GM15510 (cell line): ENCODE data around the gene SMARCB1.

Source experiments
- POLR2A ChIP-seq: IDR thresholded peaks from 3 replicates; pipeline ENCODE4 v1.6.1; 2011; ENCODE audit warnings: borderline replicate concordance; ENCODE audit not compliant: insufficient read length; ENCODE audit errors: extremely low read depth

The SMARCB1 gene

DNA sequence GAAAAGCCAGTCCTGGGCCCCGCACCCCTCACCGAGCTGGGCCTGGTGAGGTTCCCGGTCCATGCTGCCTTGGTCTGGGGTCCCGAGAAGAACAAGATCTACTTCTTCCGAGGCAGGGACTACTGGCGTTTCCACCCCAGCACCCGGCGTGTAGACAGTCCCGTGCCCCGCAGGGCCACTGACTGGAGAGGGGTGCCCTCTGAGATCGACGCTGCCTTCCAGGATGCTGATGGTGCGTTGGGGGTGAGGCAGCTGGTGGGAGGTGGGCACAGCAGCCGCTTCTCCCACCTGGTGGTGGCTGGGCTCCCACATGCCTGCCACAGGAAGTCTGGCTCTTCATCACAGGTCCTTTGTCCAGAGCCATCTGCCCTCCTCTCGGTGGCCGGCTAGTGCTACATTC is 4.5 kb upstream of the SMARCB1 start:
- TF ChIP-seq POLR2A = no peak

DNA sequence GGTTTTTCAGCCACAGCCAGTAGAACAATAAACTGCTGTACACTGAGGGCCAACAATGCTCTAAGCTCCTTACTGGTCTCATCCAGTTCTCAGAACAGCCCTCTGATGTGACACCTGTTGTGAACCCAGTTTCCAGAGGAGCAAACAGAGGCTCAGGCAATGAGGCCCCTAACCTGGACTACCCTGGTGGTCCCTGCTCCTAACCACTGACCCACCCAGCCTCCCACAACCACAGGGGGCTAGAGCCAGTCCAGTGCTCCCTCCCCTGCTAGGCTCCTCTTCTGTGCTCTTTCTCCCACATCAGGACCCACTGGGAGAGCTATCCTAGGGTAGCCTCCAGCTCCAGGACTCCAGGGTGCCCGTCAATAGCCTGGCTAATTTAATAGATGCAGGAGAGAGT is 4.1 kb upstream of the SMARCB1 start:
- TF ChIP-seq POLR2A = no peak

DNA sequence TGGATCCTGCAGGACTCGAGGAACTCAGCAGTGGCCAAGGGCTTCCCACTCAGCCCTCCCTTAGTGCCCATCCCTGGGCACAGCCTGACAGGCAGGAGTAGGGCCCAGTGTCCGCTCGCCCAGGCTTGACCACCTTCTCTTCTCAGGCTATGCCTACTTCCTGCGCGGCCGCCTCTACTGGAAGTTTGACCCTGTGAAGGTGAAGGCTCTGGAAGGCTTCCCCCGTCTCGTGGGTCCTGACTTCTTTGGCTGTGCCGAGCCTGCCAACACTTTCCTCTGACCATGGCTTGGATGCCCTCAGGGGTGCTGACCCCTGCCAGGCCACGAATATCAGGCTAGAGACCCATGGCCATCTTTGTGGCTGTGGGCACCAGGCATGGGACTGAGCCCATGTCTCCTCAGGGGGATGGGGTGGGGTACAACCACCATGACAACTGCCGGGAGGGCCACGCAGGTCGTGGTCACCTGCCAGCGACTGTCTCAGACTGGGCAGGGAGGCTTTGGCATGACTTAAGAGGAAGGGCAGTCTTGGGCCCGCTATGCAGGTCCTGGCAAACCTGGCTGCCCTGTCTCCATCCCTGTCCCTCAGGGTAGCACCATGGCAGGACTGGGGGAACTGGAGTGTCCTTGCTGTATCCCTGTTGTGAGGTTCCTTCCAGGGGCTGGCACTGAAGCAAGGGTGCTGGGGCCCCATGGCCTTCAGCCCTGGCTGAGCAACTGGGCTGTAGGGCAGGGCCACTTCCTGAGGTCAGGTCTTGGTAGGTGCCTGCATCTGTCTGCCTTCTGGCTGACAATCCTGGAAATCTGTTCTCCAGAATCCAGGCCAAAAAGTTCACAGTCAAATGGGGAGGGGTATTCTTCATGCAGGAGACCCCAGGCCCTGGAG is 3.3 kb upstream of the SMARCB1 start:
- TF ChIP-seq POLR2A = no peak

DNA sequence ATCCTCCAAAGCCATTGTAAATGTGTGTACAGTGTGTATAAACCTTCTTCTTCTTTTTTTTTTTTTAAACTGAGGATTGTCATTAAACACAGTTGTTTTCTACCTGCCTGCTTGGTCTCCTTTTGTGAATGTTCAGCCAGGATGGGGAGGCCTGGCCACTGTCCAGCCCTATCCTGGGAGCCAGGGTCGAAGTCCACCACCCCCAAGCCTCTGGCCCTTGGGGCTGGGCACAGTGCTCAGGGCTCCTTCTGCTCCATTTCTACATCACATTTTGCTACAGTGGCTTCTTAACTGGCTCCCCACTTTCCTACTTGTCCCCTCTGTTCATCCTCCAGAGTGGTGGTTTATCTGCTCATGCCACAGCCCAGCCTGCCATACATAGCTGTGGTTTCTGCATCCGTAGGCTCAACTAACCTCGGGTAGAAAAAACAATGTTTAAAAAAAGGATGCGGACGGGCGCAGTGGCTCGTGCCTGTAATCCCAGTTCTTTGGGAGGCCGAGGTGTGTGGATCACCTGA is 2.5 kb upstream of the SMARCB1 start:
- TF ChIP-seq POLR2A = no peak

DNA sequence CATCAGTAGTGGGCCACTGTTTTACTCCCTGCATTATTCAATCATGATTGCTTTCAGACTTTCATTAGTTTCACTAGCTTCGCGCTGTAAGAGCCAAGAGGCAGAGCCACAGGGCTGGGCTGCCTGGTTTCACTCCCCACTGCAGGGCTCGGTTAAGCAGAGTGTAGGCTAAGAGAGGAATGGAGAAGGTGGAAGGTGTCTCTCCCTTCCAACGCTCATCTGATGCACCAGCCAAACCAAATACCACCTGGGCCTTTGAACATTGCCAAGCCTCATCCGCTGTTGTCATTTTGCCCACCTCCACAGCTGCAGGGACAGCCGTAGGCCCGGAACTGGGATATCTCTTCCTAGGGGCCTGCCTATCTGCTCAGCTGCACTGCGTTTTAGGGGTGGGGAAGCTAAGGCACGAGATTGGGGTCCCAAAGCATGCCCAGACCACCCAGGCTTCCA is 480 bp upstream of the SMARCB1 start:
- TF ChIP-seq POLR2A = no peak

DNA sequence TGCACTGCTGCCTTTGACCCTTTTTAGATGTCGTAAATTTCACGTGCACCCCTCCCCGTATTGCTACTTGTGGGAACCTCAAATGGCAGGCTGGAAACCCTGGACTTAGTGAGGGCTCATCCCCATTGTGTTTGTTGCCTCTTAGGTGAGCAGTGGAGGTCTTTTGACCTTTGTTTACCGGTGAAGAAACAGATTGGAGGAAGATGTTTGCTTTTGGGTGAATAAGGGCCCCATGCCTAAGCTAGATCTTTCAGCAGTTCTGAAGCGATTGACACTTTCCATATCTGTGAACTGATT is 782 bp downstream of the SMARCB1 start:
- TF ChIP-seq POLR2A = no peak

DNA sequence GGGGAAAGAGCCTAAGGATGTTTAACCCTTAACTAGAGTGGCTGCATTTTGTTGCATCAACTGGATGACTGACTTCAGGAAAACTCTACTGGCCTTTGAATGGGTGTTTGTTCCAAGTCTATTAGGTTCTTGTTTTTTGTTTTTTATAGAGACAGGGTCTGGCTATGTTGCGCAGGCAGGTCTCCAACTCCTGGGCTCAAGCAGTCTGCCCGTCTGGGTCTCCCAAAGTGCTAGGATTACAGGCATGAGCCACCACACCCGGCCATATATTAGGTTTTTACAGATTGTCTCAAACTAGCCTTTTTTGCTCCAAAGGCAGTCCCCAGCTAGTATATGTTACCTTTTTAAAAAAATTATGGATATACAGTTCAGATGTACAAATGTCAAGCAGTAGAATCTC is 1.1 kb downstream of the SMARCB1 start:
- TF ChIP-seq POLR2A = no peak

DNA sequence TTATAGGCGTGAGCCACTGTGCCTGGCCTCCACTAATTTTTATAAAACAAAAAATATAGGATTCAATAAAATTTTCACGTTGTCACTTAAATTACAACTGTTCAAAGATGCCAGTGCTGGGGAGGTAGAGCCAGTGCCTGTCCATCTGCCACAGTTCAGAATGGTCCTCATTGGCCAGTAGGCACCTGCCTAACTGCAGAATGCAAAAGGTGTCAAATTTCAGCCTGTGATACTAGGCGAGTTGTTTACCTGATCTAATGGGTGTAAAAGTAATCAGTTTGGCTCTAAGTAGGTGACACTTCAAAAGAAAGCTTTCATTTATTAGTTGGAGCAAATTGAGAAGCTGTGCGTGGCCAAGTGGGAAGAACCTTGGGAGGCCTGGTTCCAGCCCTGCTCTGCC is 2.4 kb downstream of the SMARCB1 start:
- TF ChIP-seq POLR2A = no peak

DNA sequence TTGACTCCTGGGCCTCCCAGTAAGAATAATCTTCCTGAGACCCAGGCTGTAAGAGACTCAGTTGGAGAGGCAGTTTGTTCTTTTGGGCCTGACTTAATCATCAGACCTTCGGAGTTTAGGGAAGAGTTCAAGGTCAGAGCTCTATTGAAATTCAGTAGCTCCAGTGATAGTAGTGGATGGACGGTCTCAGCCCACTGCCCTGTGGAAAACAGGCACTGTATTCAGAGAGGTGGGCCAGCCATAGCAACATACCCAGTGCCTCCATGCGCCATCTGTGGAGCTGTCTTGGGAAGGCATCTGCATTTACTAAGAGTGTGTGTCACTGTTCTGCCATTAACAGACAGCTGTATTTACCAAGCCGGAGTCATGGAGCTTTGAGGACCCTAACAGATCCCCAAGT is 2.9 kb downstream of the SMARCB1 start:
- TF ChIP-seq POLR2A = no peak

DNA sequence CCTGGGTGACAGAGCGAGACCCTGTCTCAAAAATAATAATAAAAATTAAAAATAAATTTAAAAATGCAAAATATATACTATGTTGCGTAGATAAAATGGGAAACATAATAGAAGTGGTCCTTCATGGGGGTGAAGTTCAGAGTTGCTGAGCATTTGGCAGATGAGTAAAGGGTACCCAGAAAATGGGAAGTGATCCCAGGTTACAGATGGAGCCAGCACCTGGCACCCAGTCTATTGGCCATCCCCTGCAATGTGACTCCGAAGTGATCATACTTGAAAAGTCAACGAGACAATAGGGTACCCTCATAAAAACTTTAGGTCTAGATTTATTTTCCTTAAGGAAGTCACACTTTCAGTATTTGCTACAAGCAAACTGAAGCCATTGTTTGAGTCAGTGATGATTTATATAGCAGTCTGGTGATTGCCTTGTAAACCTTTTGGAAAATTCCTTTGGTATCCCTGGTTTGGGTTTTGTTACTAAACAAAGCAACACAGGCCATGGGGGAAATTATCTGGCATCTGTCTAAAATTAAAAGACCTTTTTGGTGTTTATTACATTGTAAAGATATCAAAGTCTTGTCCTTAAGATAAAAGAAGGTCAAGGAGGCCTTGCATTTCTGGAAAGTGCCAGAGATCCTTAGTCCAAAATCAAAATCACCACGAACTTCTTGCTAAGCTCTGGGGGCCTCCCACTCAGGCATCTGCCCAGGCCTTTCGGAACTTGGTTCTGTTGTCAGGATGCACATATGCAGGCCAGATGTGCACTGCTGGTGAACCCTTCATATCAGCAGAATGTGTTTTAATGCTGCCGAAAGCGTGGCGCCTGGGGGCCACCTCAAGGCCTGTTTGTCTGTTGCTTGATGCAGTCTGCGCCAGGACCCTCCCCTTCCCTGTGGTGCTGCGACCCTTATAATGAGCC is 4.3 kb downstream of the SMARCB1 start:
- TF ChIP-seq POLR2A = no peak

DNA sequence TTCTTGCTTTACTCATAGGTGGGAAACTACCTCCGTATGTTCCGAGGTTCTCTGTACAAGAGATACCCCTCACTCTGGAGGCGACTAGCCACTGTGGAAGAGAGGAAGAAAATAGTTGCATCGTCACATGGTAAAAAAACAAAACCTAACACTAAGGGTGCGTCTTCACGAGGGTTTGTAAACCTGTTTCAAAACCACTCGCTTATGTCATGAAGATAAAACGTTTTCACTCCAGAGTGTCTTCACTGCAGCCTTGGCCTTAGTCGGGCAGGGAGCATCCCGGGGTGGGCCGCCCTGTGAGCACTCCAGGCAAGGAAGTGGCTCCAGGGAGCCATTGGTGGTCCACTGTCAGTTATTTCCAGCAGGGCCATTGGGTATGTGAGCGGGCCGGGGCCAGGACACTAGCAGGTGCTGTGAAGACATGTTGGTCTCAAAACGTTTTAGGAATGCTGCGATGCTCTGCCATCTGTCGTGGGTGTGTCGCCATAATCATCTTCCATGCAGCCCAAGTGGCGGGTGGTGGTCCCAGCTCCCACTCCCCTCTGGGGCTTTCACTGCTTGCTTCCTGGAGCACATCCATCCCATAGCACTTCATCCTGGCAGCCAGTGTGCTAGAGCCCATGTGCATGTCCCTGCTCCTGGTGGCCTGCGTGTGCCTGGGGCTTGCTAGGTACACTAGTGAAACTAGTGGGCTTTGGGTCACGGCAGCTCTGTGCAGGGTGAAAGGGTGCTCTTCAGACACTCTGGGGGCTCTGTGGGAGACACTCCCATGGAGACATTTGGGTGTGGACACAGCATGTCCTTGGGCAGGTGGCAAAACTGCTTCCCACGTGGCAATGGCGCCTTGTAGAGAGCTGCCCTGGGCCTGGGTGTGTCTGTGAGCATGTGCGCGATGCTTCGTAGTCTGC is 5.2 kb downstream of the SMARCB1 start:
- no peak for TF ChIP-seq POLR2A

DNA sequence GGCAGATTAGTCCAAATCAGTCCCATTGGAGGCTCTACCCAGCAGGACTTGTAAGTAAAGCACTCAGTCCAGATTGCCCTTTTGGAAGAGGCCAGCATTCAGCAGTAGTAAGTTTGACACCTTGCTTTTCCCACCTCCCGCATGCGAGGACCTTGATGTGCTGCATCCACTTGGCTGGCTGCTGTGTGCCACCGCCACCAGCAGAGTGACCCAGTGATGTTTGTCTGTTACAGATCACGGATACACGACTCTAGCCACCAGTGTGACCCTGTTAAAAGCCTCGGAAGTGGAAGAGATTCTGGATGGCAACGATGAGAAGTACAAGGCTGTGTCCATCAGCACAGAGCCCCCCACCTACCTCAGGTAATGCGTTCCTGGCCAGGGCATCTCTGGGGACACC is 6.6 kb downstream of the SMARCB1 start:
- no peak for TF ChIP-seq POLR2A

DNA sequence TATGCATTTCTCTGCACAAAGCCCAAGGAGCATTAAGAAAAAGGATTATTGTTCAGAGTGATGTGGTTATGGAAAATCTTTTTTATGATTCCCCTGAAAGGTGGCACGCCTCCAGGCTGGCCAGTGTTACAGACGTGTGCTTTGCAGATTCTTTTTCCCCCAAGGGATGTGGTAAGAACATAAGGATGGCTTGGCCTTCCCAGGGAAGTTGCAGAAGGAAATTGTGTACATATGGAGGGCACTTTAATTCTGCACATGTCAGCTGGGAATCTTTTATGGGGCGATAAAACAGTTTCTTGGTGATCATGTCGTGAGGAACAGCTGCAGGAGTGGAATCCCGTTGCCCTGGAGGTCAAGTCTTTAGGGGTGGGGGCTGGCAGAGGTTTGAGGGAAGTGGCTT is 9.7 kb downstream of the SMARCB1 start:
- no peak for TF ChIP-seq POLR2A
